ENCODE measurements around the gene XRRA1. TPM values are rescaled to one million over a fixed set of nuclear protein-coding genes. Genes with fewer than 3 reads are reported as not detected.

XRRA1 gene
- total and polyA plus RNA-seq, 2 of the 4 experiments (the other 2 are of a cell fraction), result 5.4 to 6.3 TPM

DNA sequence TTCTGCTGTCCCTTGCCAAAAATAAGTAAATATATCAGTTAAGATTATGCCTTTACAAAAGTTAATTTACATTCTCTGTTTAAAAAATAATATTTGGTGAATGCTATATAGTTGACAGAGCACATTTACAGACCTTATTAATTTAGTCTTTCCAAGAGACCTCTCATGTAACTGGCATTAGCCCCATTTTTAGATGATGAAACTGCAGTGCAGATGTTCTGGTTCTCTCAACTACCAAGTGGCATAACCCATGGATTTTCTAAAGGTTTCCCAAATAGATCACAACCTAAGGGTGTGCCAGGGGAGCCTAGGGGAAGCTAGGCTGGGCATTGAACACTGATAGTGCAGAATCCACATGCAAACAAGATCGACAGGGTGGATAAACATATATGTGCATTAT is 111.7 kb downstream of the XRRA1 start:
- no peak overlapping the region for H3K27ac ChIP-seq (ENCODE audit: insufficient read depth, low read length)
- no peak overlapping the region for H3K9ac ChIP-seq (ENCODE audit: low read depth, low read length)
- H3K4me2 ChIP-seq (ENCODE audit: low read depth, low read length), result no peak overlapping the region
- H3K36me3 ChIP-seq (ENCODE audit: control insufficient read depth, insufficient read depth, low read length), result peaks cover 38% of the 10 kb centered on the region
- H3K14ac ChIP-seq (replicated peaks; ENCODE audit: low read depth, low read length), result no peak overlapping the region
- H3K4me3 ChIP-seq (ENCODE audit: insufficient read depth, low read depth, low read length), result no peak overlapping the region
- no peak overlapping the region for H2BK20ac ChIP-seq (ENCODE audit: low read depth, low read length)
- DNase-seq (no peak), ATAC-seq (ENCODE audit: low read depth) (no peak)
- H3K9me3 ChIP-seq (ENCODE audit: control insufficient read depth, insufficient read depth, low read length), result no peaks in the 10 kb centered on the region
- no peaks in the 10 kb centered on the region for H3K27me3 ChIP-seq (ENCODE audit: control insufficient read depth, insufficient read depth, low read length)
- H4K5ac ChIP-seq (ENCODE audit: low read depth, low read length), result no peak overlapping the region
- no peaks in the 10 kb centered on the region; the same call in 1 of the 2 replicates for H3K9me1 ChIP-seq (ENCODE audit: insufficient read depth, low read length)
- no peak overlapping the region for H4K8ac ChIP-seq (ENCODE audit: low read depth in 2 of 2, low read length in 2 of 2)
- no peak overlapping the region for H2AK5ac ChIP-seq (ENCODE audit: low read depth, low read length)
- H3K56ac ChIP-seq (ENCODE audit: extremely low read depth, insufficient read depth, low read length), result no peak overlapping the region
- H3K23ac ChIP-seq (ENCODE audit: low read depth, low read length), result no peak overlapping the region
- dilution Hi-C loops (cut with HindIII; ENCODE audit: low sequenced_read_pairs, unreplicated experiment) (no loop called here), in situ Hi-C loops (cut with MboI; ENCODE audit: low sequenced_read_pairs) (no loop called here), intact Hi-C loops (cut with micrococcal nuclease) (no loop called here)
- ChIA-PET CTCF (no interaction called here), POLR2A (ENCODE audit: unreplicated experiment) (no interaction called here)
- H4K20me1 ChIP-seq (ENCODE audit: insufficient read depth, low read length), result no peaks in the 10 kb centered on the region; the same call in 1 of the 2 replicates
- no CpG with 5 or more reads among the region's 1 CpG for WGBS, 2 experiments (ENCODE audit: extremely low coverage in 2 of 2, insufficient read length in 1 of 2)
- H2AK9ac ChIP-seq (replicated peaks; ENCODE audit: low read depth, low read length, poor library complexity), result no peak overlapping the region
- H4K91ac ChIP-seq (ENCODE audit: insufficient read depth, low read depth, low read length), result no peak overlapping the region
- no peak overlapping the region for H3K4ac ChIP-seq (ENCODE audit: low read depth, low read length)
- TF ChIP-seq RFX5 (IDR thresholded peaks at IDR 0.05; ENCODE audit: low read depth, low read length), result no peak
- no peak overlapping the region for H2BK15ac ChIP-seq (ENCODE audit: low read depth, low read length)
- peaks cover 12 to 40% of the 10 kb centered on the region in 2 experiments for H3K79me1 ChIP-seq (ENCODE audit: low read depth in 1 of 2, low read length in 2 of 2)
- H3K4me1 ChIP-seq (ENCODE audit: control insufficient read depth, insufficient read depth, low read length), result no peaks in the 10 kb centered on the region; the same call in 1 of the 2 replicates
- H2AFZ ChIP-seq (replicated peaks; ENCODE audit: low read length, poor library complexity), result no peak overlapping the region
- BruUV-seq (replicated peaks), result no TSS peak
- no peak overlapping the region for H2BK120ac ChIP-seq (ENCODE audit: low read depth, low read length)
- no peak overlapping the region for H2BK5ac ChIP-seq (ENCODE audit: low read depth, low read length, poor library complexity, severe bottlenecking)
- no peak overlapping the region for H3K18ac ChIP-seq (ENCODE audit: low read depth, low read length)
